HG03103 (cell line): Measurements from ENCODE around the gene GALNT16.
"Not testable (repeated sequence)": the region's sequence is repeated elsewhere in the genome, so short reads cannot be mapped to it uniquely, and the experiment has no call there.

Experiments used
- ATAC-seq: cut with Tn5 transposase; IDR thresholded peaks from one replicate; pipeline ENCODE4 v1.9.1; 2021; ENCODE audit warnings: low read depth; ENCODE audit not compliant: unreplicated experiment

GALNT16 gene

DNA sequence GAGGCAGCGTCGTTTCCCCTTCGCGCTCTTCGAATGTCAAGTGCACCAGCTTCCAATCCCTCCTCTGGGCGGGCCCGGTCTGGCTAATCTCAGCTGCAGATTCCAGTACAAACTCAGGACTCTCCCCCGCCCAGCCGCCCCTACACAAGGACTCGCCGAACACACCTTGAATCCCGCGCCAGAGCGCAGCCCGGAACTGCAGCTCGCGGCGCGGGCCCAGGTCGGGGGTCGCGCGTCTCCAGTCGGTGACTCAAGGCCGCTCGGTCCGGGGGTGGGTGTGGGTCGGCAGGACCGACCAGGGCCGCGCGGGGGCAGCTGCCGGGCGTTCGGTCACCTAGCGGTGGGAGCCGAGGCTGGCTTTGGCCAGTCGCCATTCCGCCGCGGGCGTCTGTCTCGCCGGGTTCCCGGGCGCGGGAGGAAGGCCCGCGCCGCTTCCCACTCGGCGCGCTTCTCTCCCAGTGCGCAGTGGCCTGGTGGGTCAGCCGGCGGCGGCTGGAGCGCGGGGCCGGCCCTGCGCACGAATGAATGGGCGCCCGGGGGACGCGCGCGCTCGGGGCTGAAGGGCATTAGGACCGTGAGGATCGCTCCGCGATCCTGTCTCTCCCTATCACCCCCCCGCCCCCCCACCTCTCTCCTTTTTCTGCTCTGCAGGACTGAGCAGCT lies at the start of gene GALNT16:
Gene GALNT16 (plus strand): TSS at position 632 of the 663 bp plus-strand sequence. CDS start 133 bp downstream, outside the sequence.
- no peak for ATAC-seq

DNA sequence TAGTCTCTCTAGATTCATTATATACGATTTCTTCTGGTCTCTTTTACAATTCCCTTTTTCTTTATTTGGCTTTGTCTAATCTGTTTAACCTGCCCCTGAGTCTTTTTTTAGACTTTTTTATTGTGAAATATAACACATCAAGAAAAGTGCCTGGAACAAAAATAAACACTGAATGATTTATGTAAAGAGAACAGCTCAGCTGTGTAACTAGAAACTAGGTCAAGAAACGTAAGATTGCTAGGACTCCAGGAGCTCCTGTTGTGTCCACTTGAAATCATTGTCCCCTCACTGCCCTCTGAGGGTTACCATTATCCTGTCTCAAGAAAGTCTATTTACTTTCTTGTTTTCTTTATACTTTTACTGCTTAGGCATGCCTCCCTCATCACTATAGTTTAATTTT lies 45.6 kb upstream of the GALNT16 start:
- ATAC-seq: no peak

DNA sequence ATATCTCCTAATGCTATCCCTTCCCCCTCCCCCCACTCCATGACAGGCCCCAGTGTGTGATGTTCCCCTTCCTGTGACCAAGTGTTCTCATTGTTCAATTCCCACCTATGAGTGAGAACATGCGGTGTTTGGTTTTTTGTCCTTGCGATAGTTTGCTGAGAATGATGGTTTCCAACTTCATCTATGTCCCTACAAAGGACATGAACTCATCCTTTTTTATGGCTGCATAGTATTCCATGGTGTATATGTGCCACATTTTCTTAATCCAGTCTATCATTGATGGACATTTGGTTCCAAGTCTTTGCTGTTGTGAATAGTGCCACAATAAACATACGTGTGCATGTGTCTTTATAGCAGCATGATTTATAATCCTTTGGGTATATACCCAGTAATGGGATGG lies 42.3 kb upstream of the GALNT16 start:
- ATAC-seq: not testable (repeated sequence)

DNA sequence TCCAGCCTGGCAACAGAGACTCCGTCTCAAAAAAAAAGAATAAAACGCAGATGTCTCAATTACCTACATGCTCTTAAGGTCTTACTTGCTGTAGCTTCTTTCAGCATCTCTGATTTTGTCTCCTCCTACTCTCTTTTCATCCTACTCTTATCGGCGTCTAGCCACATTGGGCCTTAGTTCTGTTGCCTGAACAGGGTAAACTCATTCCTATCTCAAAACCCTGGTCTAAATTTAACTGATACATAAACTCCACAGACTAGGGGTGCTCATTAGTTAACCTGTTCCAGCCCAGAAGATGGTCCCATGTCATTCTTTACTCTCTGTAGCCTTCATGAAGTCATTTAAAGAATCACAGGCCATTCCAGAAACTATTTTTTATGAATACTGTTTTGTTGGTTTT lies 35.0 kb upstream of the GALNT16 start:
- ATAC-seq: no peak

DNA sequence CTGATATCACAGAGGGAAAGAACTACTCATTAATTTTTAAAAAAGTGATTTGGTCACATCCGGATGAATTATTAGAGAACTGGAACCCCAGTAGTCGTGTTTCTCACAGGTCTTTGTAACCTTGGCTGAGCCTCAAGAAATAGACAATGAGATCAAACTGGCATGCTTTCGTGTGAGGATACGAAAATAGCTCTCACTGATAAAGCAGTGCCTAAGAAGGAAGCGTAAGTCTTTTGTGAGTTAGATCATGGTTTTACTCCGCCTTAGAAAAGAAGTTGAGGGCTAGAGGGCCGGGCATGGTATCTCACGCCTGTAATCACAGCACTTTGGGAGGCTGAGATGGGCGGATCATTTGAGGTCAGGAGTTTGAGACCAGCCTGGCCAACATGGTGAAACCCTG lies 33.8 kb upstream of the GALNT16 start:
- no peak for ATAC-seq

DNA sequence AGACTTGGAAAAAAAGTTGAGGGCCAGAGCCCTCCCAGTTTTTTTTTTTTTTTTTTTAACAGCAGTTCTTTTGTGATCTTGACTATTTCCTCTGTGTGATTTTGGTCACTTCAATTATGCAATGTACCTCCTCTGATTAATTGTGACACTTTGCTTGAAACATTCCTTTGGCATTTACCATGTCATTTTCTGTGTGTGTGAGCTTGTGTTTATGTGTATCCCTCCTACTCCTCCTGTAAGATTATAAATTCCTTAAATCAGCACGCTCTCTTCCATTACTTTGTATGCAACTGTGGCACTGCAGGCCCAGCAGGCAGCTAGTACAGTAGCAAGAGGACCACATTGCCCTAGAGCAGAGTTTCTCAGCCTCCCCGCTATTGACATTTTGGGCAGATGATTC lies 33.2 kb upstream of the GALNT16 start:
- ATAC-seq: no peak

DNA sequence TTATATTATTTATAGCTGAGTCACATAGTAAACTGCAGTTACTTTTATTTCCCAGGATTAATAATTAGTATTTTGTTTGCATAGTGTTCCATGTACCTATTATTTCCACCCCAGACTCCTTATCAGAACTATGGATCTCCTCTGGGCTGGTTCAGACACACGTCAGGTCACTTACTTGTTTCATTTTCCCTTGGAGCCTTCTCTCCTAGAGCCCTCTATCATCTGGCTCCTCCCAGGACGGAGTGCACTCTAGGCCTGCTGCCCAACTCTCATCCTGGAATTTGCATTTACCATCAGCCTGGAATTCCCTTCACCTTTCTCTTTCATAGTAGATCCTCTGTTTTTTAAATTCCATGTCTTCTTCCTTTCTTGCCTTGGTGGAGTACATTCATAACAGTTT lies 28.5 kb upstream of the GALNT16 start:
- ATAC-seq: no peak

DNA sequence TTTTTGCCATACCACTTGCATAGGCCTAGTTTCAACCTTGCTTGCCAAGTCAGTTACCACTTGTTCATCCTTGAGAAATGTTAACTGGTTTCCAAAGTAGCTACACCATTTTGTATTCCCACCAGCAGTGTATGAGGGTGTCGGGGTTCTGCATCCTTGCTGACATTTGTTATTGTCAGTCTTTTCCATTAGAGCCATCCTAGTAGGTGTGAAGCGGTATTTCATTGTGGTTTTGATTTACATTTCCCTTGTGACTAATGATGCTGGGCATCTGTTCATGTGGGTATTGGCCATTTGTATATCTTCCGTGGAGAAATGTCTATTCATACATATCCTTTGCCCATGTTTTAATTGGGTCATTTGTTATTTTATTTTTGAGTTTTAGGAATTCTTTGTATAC lies 27.6 kb upstream of the GALNT16 start:
- no peak for ATAC-seq

DNA sequence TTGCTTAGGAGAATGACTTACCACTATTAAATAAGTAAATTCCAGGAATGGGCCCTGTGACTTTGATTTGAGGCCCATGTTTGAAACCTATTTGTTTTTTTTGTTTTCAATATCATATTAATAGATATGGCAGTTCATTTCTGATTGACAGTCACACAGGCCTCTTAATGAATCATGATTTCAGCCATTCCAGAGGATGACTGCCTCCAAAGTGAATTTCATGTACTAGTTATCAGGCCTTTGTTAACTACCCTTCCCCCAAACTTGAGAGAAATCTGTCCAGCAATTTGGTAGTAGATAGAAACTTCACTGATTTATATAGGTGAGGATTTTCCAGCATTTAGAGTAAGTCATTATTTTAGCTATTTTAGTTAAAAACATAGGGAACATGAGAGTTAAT lies 25.9 kb upstream of the GALNT16 start:
- ATAC-seq: no peak

DNA sequence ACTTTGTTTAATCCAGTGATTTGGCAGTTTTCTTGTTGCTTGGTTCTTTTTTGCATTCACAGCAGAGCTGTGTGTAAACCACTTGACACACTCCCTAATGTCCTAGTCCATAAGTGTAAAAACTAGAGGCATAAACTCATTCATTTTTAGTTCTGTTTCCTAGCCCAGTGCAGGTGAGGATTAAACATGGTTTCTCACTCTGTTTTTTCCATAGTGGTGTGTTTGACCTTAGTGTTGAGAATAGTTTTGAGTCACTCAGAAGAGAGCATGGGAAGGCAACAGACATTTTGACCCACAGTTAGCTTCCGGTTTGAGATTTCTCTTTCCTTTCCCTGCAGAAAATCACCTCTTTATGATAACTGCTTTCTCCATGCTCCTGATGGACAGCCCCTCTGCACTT lies 24.2 kb upstream of the GALNT16 start:
- no peak for ATAC-seq

DNA sequence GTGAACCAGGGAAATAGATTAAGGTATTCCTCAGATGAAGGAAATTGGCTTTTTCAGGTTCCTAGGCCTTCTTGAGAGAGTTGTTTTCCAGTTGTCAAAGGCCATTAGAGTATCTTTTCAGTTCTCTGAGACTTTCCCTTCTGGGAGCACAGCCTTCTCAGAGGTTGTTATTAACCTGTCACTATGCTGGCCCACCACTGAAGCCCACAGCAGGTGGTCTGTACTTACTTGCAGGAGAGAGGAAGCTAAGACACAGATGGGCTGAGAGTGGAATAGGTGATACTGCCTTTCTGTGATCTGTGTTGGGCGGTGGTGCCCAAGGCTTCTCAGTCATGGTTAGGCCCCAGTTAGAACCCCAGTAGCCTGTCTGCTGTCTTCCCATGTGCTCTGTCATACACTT lies 22.8 kb upstream of the GALNT16 start:
- ATAC-seq: no peak

DNA sequence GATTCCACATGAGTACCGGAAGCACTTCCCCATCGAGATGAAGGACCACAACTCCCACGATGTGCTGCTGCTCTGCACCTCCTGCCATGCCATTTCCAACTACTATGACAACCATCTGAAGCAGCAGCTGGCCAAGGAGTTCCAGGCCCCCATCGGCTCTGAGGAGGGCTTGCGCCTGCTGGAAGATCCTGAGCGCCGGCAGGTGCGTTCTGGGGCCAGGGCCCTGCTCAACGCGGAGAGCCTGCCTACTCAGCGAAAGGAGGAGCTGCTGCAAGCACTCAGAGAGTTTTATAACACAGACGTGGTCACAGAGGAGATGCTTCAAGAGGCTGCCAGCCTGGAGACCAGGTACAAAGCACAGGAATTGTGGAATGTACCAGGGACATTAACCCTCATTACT lies 22.4 kb upstream of the GALNT16 start:
- ATAC-seq: no peak

DNA sequence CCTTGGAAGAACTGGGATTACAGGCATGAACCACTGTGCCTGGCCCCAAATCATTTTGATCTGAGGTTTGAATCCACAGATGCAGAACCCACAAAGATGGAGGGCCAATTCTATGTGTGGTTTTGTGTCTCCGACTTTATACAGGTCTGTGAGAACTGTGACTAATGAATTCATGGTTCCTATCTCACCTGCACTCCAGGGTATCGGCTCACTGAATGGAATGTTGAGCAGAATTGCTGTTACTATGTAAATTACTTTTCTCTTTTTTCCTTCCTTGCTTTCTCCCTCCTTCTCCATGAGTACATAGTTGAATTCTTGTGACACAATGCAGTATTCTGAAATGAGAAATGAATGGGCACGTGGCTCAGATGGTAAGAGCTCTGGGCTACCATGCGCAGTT lies 21.1 kb upstream of the GALNT16 start:
- no peak for ATAC-seq

DNA sequence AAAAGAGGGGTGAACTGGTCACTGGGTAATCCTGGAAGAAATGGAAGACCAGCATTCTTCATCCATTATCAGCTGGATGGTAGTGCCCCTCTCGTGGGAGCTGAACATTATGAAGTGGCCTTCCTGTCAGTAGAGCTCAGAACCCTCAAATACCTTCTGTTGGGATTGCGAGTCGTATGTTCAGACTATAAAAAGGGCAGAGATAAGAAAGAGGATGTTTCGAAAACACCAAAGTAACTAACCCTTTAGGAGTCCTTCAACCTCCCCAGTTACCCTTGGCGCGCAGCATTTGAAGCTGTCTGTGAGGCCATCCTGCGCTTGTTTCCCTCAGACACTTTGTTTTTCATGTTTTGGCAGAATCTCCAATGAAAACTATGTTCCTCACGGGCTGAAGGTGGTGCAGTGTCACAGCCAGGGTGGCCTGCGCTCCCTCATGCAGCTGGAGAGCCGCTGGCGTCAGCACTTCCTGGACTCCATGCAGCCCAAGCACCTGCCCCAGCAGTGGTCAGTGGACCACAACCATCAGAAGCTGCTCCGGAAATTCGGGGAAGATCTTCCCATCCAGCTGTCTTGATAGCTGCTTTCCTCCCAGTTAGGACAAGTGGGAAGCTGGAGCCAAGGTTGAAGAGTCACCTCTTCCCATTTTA lies 19.3 kb upstream of the GALNT16 start:
- no peak for ATAC-seq

DNA sequence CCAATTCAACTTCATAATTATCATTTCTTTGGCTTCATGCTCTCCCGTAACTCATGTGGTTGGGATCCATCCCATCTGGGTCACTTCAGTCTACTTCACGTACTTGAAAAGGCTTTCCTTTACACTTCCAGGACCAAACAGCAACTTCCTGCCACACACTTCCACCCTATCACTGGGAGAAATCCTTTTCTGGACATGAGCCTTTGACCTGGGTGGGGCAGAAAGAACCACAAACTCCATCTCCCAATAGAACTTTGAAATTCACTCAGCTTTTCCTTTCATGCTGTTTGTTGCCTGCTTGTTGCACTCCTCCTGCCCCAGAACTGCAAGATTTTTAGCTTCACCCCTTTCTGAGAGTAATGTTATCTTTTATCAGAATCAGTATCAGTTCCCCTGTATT lies 18.4 kb upstream of the GALNT16 start:
- ATAC-seq: no peak

DNA sequence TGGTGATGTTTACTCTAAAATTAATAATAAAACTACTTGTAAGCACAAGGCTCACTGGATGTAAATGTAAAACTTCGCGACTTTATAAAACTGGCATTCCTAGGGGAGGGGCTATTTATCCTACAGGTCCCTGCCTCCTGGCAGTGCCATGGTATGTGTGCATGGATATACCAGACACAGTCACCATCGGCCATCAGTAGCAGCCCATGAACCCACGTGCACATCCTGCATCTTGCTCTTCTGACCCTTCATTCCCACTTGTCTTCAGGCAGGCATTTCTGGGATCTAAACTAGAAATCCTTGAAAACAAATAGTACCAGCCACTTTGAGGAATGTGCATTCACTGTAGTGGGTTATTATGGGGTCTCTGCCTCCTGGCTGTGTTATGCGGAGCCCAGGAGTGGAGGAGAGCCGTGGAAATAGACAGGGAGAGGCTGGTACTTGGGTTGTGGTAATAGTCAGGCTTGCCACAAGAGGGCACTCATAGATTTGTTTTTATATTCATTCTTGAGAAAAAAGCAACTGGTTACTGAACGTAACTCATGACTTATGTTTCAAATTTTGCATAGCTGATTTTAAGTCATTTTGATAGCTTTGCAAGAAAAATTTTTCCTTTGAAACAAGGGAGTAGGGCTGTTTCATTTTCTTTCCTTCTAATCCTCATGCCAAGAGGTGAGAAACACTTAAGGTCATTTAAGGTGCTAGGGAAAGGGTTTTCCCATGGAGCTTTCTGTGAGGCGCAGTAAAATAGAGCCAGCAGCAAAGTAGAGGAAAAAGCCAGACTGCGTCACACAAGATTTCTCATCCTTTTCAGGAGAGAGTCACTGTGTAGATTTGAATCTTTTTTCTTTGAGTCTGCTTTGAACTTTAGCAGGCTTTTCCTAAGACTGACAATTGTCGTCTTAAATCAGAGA lies 17.4 kb upstream of the GALNT16 start:
- ATAC-seq: no peak

DNA sequence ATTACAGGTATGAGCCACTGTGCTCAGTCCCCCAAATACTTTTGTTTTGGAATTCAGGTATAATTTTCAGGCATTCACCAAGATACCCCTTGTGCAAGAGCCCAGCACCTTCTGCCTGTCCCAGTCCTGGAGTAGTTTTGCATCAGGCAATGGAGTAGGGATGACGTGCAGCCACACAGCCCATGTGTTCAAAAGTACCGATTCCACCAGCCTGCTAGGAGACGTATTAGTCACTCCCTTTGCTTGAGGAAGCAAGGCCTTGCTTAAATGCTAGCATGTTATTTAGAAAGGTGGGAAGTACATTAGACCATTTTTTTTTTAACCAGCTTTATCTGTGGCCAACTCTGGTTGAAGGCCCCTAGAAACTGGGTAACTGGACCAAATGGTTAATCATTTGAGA lies 15.0 kb upstream of the GALNT16 start:
- ATAC-seq: no peak

DNA sequence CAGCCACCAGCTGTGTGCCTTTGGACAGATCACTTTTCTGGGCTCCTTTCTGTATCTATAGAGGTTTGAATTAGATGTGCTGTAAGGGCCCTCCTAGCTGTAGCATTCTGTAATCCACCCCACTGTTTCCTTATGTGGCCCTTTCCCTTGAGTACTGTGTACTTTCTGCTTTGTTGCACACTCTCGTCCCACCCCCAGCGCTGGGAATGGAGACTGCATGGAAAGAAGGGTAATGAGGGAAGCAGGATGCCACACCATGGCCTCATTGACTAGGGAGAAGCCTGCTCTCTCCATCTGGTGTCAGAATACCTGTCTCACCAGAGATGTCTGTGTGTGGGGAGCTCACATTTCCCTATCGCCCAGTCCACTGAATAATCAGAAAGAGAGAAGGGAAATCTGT lies 13.6 kb upstream of the GALNT16 start:
- ATAC-seq: no peak

DNA sequence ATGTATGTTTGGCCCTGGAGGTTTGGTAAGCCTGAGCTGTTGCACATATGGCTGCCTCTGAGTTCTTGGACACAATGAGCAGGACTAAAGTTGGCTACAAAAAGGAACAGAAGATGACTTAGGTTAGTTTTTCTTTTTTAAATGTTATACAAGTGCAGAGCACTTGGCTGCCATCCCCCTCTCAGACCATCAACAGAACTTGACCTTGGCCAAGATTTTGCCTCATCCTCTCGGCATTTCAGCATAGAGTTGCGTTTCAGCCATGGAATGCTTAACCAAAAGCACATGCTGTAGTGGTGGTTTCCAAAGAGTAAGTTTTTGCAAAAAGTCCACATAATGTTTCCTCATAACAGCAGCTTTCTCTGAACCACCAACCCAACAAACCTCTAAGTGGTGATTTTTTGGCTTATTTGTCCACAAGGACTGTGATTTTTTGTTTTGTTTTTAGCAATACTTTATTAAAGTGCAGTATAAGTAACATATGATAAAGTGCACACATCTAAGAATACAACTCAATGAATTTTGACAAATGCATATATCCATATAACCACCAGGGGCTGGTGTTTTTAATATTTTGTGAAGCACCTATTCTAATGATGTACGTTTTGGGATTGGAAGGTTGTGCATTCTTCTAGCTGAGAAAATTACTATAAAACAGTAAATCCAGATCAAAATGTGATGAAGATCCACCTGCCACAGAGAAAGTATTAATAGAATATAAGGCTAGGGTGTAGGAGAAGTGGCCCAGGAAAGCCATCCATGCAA lies 12.1 kb upstream of the GALNT16 start:
- ATAC-seq: no peak

DNA sequence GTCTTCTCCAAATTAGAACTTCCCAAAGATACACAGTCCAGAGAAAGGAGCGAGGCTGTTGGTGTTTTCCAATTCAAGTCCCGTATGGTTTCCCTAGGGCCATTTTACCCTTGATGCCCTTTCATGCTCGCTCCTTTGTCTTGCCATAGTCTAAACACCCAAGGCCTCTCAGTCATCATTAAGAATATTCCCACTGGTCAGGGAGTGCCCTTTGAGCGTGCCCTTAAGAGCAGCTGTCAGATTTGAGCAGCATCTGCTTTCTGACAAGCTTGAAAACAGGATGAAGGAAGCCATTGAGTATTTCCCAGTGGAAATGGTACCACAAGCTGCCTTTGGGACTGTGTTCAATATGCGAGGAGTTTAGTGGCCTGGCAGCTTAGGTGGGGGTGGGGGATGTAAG lies 10.4 kb upstream of the GALNT16 start:
- no peak for ATAC-seq

DNA sequence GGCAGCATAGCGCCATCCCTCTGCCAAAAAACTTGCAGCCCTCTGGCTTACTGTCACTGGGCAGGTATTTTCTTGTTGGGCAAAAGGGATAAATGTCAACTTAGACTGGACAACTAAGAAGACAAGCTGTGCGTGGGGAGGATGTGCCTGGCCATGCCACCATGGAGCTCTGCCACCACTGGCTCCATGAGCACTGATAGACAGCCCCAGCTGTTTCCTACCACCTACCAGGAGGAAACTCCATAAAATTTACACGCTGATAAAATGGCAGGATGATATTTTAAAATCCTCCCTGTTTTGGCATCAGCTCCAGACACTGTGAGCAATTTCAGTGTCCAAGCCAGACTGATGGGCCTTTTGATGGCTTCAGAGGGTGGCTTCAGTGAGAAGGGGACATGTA lies 7.1 kb upstream of the GALNT16 start:
- ATAC-seq: no peak
